ENCODE measurements around the gene TRIM9.

Gene TRIM9

DNA sequence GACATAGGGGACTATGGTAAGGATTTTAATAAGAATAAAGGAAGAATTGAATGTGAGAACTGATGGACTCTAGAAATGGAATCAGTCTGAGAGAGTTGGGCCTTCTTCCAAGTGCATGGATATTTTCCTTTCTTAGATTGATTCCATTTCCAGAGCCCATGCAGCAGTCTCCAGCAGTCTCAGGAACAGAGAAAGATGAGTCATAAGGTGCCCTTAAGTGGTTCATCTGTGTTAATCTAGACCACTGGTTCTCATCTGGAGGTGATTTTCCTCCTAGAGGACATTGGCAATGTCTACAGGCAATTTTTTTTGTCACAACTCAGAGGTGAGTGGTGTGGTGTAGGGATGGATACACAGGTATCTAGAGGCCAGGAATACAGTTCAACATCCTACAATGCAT, 25.9 kb downstream of the TRIM9 start:
- peak; percentile 64 for DNase-seq (ENCODE audit: low read depth)
- TF ChIP-seq, protein P1, sequence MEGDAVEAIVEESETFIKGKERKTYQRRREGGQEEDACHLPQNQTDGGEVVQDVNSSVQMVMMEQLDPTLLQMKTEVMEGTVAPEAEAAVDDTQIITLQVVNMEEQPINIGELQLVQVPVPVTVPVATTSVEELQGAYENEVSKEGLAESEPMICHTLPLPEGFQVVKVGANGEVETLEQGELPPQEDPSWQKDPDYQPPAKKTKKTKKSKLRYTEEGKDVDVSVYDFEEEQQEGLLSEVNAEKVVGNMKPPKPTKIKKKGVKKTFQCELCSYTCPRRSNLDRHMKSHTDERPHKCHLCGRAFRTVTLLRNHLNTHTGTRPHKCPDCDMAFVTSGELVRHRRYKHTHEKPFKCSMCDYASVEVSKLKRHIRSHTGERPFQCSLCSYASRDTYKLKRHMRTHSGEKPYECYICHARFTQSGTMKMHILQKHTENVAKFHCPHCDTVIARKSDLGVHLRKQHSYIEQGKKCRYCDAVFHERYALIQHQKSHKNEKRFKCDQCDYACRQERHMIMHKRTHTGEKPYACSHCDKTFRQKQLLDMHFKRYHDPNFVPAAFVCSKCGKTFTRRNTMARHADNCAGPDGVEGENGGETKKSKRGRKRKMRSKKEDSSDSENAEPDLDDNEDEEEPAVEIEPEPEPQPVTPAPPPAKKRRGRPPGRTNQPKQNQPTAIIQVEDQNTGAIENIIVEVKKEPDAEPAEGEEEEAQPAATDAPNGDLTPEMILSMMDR (conservative IDR thresholded peaks at IDR 0.05; ENCODE audit: control insufficient read depth, insufficient read depth, low read depth, low read length): no peak
- H3K4me3 ChIP-seq (ENCODE audit: control insufficient read depth, low read depth, low read length): no peak overlapping the region

DNA sequence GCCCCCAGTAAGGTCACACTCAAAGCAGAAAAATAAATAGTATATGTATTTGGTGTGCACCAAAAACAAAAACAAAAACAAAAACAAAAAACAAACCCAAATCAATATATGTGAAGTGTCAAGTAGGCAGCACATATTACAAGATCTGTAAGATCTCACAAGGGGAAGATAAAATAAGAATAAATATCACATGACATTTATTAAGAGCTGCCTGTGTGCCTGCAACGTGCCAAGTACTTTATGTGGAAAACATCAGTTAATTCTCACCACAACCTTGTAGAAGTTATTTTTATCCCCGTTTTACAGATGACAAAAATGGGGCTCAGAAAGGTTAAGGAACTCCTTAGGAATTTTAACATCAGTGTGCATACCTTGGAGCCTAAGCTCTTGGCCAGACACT, 26.6 kb downstream of the TRIM9 start:
- no peak for DNase-seq (ENCODE audit: low read depth)
- TF ChIP-seq, protein P1 (conservative IDR thresholded peaks at IDR 0.05; ENCODE audit: control insufficient read depth, insufficient read depth, low read depth, low read length): no peak

DNA sequence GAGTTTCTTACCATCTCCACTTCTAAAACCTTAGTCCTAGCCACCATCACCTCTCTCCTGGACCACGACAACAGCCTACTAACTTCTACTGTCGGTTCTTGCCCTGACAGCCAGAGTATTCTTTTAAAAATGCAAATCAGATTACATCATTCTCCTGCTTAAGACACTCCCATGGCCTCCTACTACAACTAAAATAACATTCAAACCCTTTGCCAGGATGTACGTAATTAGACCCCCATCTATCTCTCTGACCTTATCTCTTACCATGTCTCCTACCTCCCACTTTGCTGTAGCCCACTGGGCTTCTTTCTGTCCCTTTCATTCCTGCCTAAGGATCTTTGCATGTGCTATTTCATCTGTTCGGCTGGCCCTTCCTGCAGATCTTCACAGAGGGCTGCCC, 27.6 kb downstream of the TRIM9 start:
- H3K4me3 ChIP-seq (ENCODE audit: control insufficient read depth, low read depth, low read length): no peak overlapping the region
- TF ChIP-seq, protein P1 (conservative IDR thresholded peaks at IDR 0.05; ENCODE audit: control insufficient read depth, insufficient read depth, low read depth, low read length): no peak
- no peak for DNase-seq (ENCODE audit: low read depth)

More for the DNA sequence above, 26.6 kb downstream of the TRIM9 start:
- H3K4me3 ChIP-seq (ENCODE audit: control insufficient read depth, low read depth, low read length): no peak overlapping the region

DNA sequence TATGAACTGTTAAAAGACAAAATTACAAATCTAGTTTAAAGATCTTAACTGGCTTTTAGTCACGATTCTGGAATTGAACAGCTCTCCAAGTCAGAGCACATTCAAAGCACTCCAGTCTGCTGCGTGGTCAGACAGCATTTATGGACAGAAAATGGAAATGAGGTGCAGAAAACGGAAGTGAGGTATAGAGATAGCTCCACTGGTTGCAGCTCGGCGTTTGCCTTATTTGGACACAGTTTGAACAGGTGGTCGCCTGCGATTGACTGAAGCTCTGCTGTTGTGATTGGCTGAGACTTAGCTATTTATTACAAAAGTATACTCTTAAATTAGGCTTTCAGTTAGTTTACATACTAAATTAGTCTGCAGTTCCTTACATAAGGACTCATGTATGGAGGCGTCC, 28.3 kb downstream of the TRIM9 start:
- no peak overlapping the region for H3K4me3 ChIP-seq (ENCODE audit: control insufficient read depth, low read depth, low read length)
- TF ChIP-seq, protein P1 (conservative IDR thresholded peaks at IDR 0.05; ENCODE audit: control insufficient read depth, insufficient read depth, low read depth, low read length): no peak
- DNase-seq (ENCODE audit: low read depth): no peak

DNA sequence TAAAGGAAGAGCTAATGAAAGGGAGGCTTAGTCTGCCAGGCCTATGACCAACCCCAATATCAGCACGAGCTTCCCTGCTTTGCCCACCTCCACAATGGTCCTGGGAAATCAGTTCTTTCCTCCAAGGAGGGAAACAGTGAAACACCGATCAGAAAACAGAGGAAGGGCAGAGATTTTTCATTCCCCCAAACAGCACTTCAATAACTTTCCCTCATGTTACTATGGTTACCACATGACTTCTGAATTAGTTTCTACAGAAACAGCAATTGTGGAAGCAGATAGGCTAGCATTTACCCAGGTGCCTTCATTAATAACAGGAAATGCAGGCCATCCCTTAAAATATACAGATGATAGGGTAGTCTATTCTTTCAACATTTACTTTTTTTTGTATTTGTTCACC, 35.9 kb downstream of the TRIM9 start:
- no peak for DNase-seq (ENCODE audit: low read depth)
- H3K4me3 ChIP-seq (ENCODE audit: control insufficient read depth, low read depth, low read length): no peak overlapping the region
- TF ChIP-seq, protein P1 (conservative IDR thresholded peaks at IDR 0.05; ENCODE audit: control insufficient read depth, insufficient read depth, low read depth, low read length): no peak

DNA sequence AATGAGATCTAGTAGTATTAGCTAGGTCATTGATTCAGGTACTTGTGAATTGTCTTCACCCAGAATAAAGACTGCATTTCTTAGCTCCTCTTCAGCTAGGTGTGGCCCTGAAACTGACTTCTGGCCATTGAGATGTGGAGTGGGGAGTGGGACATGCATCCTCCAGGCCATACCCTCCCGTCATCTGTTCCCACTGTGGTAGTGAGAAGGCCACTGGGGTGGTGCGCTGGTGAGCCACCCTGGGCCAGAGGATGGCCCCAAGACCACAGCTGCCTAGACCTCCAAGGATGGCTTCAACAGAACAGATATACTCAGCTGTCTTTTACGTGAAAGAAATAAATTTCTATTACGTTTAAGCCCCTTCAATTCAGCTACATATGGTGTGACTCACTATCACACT, 36.5 kb downstream of the TRIM9 start:
- TF ChIP-seq, protein P1 (conservative IDR thresholded peaks at IDR 0.05; ENCODE audit: control insufficient read depth, insufficient read depth, low read depth, low read length): no peak
- no peak for DNase-seq (ENCODE audit: low read depth)
- H3K4me3 ChIP-seq (ENCODE audit: control insufficient read depth, low read depth, low read length): no peak overlapping the region

DNA sequence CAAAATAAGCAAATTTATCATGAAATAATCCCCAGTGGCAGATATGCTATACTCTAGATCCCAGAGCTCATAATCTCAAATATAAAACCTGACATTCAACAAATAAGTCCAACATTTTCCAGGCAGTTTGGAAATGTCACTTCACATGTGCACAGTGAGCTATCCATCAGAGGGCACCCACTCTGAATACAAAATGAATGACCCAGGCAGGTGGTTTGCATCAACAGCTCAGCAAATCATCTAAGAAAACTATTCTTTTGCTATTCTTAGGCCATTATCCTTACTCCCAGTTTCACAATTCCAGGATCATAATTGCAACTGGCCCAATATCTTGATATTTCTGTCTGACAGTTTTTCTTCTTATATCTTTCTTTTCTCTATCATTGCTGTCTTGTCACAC, 38.5 kb downstream of the TRIM9 start:
- TF ChIP-seq, protein P1 (conservative IDR thresholded peaks at IDR 0.05; ENCODE audit: control insufficient read depth, insufficient read depth, low read depth, low read length): no peak
- no peak for DNase-seq (ENCODE audit: low read depth)
- H3K4me3 ChIP-seq (ENCODE audit: control insufficient read depth, low read depth, low read length): no peak overlapping the region
